Peyer's patch (tissue), 4 donors: ENCODE results near the gene KCNE4.

Source experiments
- CTCF ChIP-seq, 6 experiments: fragments of 450-650 bp in 4 of 6; fragments of 200-600 bp in 2 of 6; sonication (generic) in 1 of 6; IDR thresholded peaks; one replicate each; pipeline ENCODE4 v1.5.1; 2017 to 2019; ENCODE audit warnings: antibody characterized with exemption in 6 of 6, mild to moderate bottlenecking in 3 of 6, moderate library complexity in 1 of 6
- POLR2A ChIP-seq, 2 donors: fragments of 450-650 bp; IDR thresholded peaks; one replicate each; pipeline ENCODE4 v1.5.1; 2017; ENCODE audit warnings: antibody characterized with exemption in 2 of 2, mild to moderate bottlenecking in 2 of 2, moderate library complexity in 2 of 2

- TF ChIP-seq POLR2A (IDR thresholded peaks at IDR 0.05) (no peak), CTCF (IDR thresholded peaks at IDR 0.05) (no peak)
These were observed 34.5 kb downstream of the KCNE4 start for GRCh38 chr2:223086370-223086981.
